GM23248 (cell line): ENCODE results near the gene FOXK1.

Experiments used
- EZH2 ChIP-seq: fragments of 200-600 bp; sonication (generic); IDR thresholded peaks from 2 replicates; pipeline ENCODE4 v1.6.1; 2018; ENCODE audit warnings: antibody characterized with exemption, mild to moderate bottlenecking; ENCODE audit not compliant: insufficient read depth, poor library complexity, severe bottlenecking
- EZH2phosphoT487 ChIP-seq: fragments of 200-600 bp; sonication (generic); IDR thresholded peaks from 2 replicates; pipeline ENCODE4 v1.6.1; 2018; ENCODE audit warnings: antibody characterized with exemption, moderate library complexity, mild to moderate bottlenecking, low read depth; ENCODE audit not compliant: insufficient read depth

GRCh38 chr7:4784799-4785198 is 102.7 kb downstream of the FOXK1 start:
- TF ChIP-seq EZH2phosphoT487 (no peak), EZH2 (no peak)
